ENCODE data around the gene HEATR5B. TPM values are rescaled to one million over a fixed set of nuclear protein-coding genes. Genes with fewer than 3 reads are reported as not detected.

Gene HEATR5B
- polyA plus RNA-seq, 1 donor (not counting 4 experiments of a cell fraction or from before 2014, with no cell fraction given): 21.1 TPM

DNA sequence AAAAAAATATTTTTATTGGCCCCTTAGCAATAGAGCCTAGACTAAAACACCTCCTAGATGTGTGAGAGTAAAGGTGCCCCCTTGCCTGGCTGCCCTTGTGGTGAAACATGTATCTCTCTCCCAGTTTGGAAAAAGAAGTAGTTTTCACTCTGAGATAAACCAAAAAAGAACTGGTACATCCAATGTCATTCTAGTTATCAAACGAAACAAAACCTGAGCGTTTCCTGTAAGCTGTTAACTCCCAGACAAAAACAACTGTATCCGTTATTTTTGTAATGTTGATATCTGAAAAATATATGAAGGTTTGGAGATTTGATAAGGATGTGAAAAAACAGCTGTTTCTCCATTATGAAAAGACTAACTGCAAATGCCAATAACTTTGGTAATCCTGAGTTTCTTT lies 24.3 kb downstream of the HEATR5B start:
- dilution Hi-C loops (cut with MboI; ENCODE audit: extremely low pct_ligation_motif_present, low sequenced_read_pairs): no loop called here
- no peak for DNase-seq (ENCODE audit: low read depth, low spot score)
- Histone ChIP-seq H2AFZ (ENCODE audit: control insufficient read depth, low read length) (no peak overlapping the region), H3K36me3 (ENCODE audit: control insufficient read depth in 2 of 2, extremely low read depth in 1 of 2, insufficient read depth in 2 of 2, low read length in 2 of 2) (peaks cover 0 to 10% of the 10 kb centered on the region in 2 experiments), H3K79me2 (ENCODE audit: control insufficient read depth, insufficient read depth, low read length) (no peaks in the 10 kb centered on the region), H3K4me3 (ENCODE audit: control insufficient read depth in 2 of 3, extremely low read depth in 1 of 3, insufficient read depth in 2 of 3, low read depth in 1 of 3, low read length in 3 of 3) (no peak overlapping the region), H3K9me3 (ENCODE audit: control insufficient read depth, low read depth, low read length) (no peaks in the 10 kb centered on the region), H3K9ac (ENCODE audit: control insufficient read depth, extremely low read depth, insufficient read depth, low read length) (no peak overlapping the region), H3K27me3 (ENCODE audit: control insufficient read depth, extremely low read depth, insufficient read depth, low read length) (no peaks in the 10 kb centered on the region), H3K4me1 (ENCODE audit: control insufficient read depth, extremely low read depth, insufficient read depth, low read length) (no peaks in the 10 kb centered on the region), H3K4me2 (ENCODE audit: control insufficient read depth, extremely low read depth, insufficient read depth, low read depth, low read length) (no peak overlapping the region), H3K27ac (ENCODE audit: control insufficient read depth, insufficient read depth, low read length) (no peak overlapping the region), H3K9me1 (ENCODE audit: control insufficient read depth, extremely low read depth, insufficient read depth, low read length) (no peaks in the 10 kb centered on the region), H4K20me1 (ENCODE audit: control insufficient read depth, extremely low read depth, insufficient read depth, low read length) (no peaks in the 10 kb centered on the region)
- TF ChIP-seq, protein P1, sequence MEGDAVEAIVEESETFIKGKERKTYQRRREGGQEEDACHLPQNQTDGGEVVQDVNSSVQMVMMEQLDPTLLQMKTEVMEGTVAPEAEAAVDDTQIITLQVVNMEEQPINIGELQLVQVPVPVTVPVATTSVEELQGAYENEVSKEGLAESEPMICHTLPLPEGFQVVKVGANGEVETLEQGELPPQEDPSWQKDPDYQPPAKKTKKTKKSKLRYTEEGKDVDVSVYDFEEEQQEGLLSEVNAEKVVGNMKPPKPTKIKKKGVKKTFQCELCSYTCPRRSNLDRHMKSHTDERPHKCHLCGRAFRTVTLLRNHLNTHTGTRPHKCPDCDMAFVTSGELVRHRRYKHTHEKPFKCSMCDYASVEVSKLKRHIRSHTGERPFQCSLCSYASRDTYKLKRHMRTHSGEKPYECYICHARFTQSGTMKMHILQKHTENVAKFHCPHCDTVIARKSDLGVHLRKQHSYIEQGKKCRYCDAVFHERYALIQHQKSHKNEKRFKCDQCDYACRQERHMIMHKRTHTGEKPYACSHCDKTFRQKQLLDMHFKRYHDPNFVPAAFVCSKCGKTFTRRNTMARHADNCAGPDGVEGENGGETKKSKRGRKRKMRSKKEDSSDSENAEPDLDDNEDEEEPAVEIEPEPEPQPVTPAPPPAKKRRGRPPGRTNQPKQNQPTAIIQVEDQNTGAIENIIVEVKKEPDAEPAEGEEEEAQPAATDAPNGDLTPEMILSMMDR (optimal IDR thresholded peaks at IDR 0.05 in 1 of 3, IDR thresholded peaks at IDR 0.05 in 1 of 3, conservative IDR thresholded peaks at IDR 0.05 in 1 of 3; ENCODE audit: extremely low read depth in 1 of 3, insufficient read depth in 2 of 3, low read length in 3 of 3): no peak
- no peak for TF ChIP-seq EZH2 (IDR thresholded peaks at IDR 0.05; ENCODE audit: low read length)
- no peak for FAIRE-seq

DNA sequence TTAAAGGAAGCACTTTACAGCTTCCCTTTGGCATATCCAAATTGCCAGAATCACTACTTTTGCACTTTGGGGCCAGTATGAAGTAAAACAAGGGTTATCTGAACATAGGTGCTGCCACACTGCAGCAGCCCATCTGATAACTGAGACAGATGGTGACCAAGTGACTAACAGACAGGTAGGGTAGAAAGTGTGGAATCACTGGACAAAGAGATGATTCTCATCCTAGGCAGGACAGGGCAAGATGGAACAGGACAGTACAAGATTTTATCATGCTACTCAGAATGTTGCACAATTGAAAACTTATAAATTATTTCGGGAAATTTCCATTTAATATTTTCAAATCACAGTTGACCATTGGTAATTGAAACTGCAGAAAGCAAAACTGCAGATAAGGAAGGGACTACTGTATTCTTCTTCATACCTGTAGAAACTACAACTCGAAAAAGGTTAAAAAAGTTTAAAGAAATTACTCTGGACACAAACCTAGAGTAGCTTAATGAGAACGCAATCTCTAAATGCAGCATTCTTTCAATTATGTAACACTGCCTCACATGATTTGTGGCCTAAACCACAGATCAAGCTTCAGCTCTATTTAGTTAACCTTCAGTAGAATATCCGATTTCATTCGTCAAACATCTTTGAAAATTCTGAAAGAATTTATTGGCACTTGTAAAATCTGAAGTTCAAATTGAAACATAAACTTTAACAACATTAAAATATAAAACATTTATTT lies 31.4 kb downstream of the HEATR5B start:
- Histone ChIP-seq H3K79me2 (ENCODE audit: control insufficient read depth, insufficient read depth, low read length) (no peaks in the 10 kb centered on the region), H4K20me1 (ENCODE audit: control insufficient read depth, extremely low read depth, insufficient read depth, low read length) (no peaks in the 10 kb centered on the region), H3K4me1 (ENCODE audit: control insufficient read depth, extremely low read depth, insufficient read depth, low read length) (peaks cover 9% of the 10 kb centered on the region), H3K9me1 (ENCODE audit: control insufficient read depth, extremely low read depth, insufficient read depth, low read length) (no peaks in the 10 kb centered on the region), H3K9ac (ENCODE audit: control insufficient read depth, extremely low read depth, insufficient read depth, low read length) (no peak overlapping the region), H3K36me3 (ENCODE audit: control insufficient read depth in 2 of 2, extremely low read depth in 1 of 2, insufficient read depth in 2 of 2, low read length in 2 of 2) (peaks cover 0 to 2% of the 10 kb centered on the region in 2 experiments), H3K27ac (ENCODE audit: control insufficient read depth, insufficient read depth, low read length) (no peak overlapping the region), H3K4me2 (ENCODE audit: control insufficient read depth, extremely low read depth, insufficient read depth, low read depth, low read length) (no peak overlapping the region), H3K9me3 (ENCODE audit: control insufficient read depth, low read depth, low read length) (no peaks in the 10 kb centered on the region), H3K27me3 (ENCODE audit: control insufficient read depth, extremely low read depth, insufficient read depth, low read length) (no peaks in the 10 kb centered on the region), H2AFZ (ENCODE audit: control insufficient read depth, low read length) (no peak overlapping the region), H3K4me3 (ENCODE audit: control insufficient read depth in 2 of 3, extremely low read depth in 1 of 3, insufficient read depth in 2 of 3, low read depth in 1 of 3, low read length in 3 of 3) (no peak overlapping the region)
- peak; percentile 30 for DNase-seq (ENCODE audit: low read depth, low spot score)
- TF ChIP-seq, protein P1 (optimal IDR thresholded peaks at IDR 0.05 in 1 of 3, IDR thresholded peaks at IDR 0.05 in 1 of 3, conservative IDR thresholded peaks at IDR 0.05 in 1 of 3; ENCODE audit: extremely low read depth in 1 of 3, insufficient read depth in 2 of 3, low read length in 3 of 3): no peak
- no peak for TF ChIP-seq EZH2 (IDR thresholded peaks at IDR 0.05; ENCODE audit: low read length)
- dilution Hi-C loops (cut with MboI; ENCODE audit: extremely low pct_ligation_motif_present, low sequenced_read_pairs): no loop called here
- FAIRE-seq: peak; percentile 17
